NB4 (cell line): Measurements from ENCODE around the gene ENPP3.

Experiments used
- CTCF ChIP-seq: IDR thresholded peaks from one replicate; pipeline ENCODE4 v1.5.1; 2012; ENCODE audit warnings: low read depth, low read length
- MAX ChIP-seq: IDR thresholded peaks from 2 replicates; pipeline ENCODE4 v1.6.1; 2011; ENCODE audit warnings: low read depth, low read length
- MYC ChIP-seq: IDR thresholded peaks from 2 replicates; pipeline ENCODE4 v1.6.1; 2011; ENCODE audit warnings: low read depth, low read length
- POLR2A ChIP-seq: IDR thresholded peaks from 2 replicates; pipeline ENCODE4 v1.6.1; 2011; ENCODE audit warnings: mild to moderate bottlenecking; ENCODE audit not compliant: insufficient read length; ENCODE audit errors: extremely low read depth

GRCh38 chr6:131636880-131637792, at the start of gene ENPP3:
- TF ChIP-seq CTCF (no peak), POLR2A (no peak), MAX (no peak), MYC (no peak)
